Ovary (tissue), 3 donors: ENCODE measurements around the gene DOCK1.

Experiments
- CTCF ChIP-seq, 3 donors: fragments of 450-650 bp in 2 of 3; fragments of 200-600 bp in 1 of 3; IDR thresholded peaks; one replicate each; pipeline versions ENCODE4 v1.5.1 to v1.8.0; 2016 to 2022; ENCODE audit warnings: antibody characterized with exemption in 3 of 3, mild to moderate bottlenecking in 1 of 3
- EP300 ChIP-seq: sonication (generic); formaldehyde crosslinking; IDR thresholded peaks from one replicate; pipeline ENCODE4 v1.6.1; 2017; ENCODE audit warnings: antibody characterized with exemption
- POLR2A ChIP-seq: fragments of 450-650 bp; IDR thresholded peaks from one replicate; pipeline ENCODE4 v1.6.1; 2017; ENCODE audit warnings: antibody characterized with exemption, mild to moderate bottlenecking, moderate library complexity
- donor health status: DM: no; HTN: no; CAD: no.

- TF ChIP-seq POLR2A (no peak), CTCF (IDR thresholded peaks at IDR 0.05) (no peak), EP300 (no peak)
These were observed 143.4 kb downstream of the DOCK1 start for GRCh38 chr10:127048630-127049029.
